ENCODE data around the gene DNAH17.
A peak's percentile ranks its signal among the peaks of the same experiment; 100 is the strongest.

Gene DNAH17

DNA sequence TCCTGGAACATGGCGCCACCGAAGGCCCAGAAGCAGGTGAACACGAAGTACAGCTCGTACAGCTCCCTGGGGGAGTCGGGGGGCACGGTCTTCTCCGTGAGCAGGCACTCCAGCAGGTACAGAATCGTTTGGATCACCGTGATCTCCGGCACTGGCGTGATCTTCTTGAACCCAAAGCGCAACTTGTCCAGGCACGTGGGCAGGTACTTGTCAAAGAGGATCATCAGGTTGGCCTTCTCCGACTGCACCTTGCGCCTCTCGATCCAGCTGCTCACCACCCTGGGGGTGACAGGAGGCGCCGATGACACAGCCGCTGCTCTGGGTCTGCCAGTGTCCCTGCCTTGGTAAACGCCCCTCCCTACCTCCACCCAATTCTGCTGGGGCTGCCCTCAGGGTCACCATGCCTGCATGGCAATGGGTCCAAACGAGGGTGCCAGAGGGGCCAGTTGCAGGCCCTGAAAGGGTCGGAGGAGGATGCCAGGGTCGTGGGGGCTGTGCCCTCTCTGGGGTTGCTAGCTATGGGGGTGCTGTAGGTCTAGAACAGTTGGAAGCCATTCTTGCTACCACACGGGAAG lies 90.9 kb downstream of the DNAH17 start:
- no peak overlapping the region for H3K27ac ChIP-seq
- DNase-seq (ENCODE audit: low read depth, low spot score): no peak

GRCh38 chr17:78485290-78486168 lies 91.7 kb downstream of the DNAH17 start:
- no peak overlapping the region for H3K27ac ChIP-seq
- DNase-seq (ENCODE audit: low read depth, low spot score): no peak

GRCh38 chr17:78484271-78485246 lies 92.6 kb downstream of the DNAH17 start:
- H3K27ac ChIP-seq: no peak overlapping the region
- DNase-seq (ENCODE audit: low read depth, low spot score): no peak

GRCh38 chr17:78479369-78479768 lies 97.8 kb downstream of the DNAH17 start:
- H3K27ac ChIP-seq: no peak overlapping the region
- no peak for DNase-seq (ENCODE audit: low read depth, low spot score)

- no peak for DNase-seq (ENCODE audit: low read depth, low spot score)
- no peak overlapping the region for H3K27ac ChIP-seq
These were observed 98.4 kb downstream of the DNAH17 start for GRCh38 chr17:78478757-78479297.

- DNase-seq (ENCODE audit: low read depth, low spot score): no peak
- H3K27ac ChIP-seq: no peak overlapping the region
These were observed 99.1 kb downstream of the DNAH17 start for GRCh38 chr17:78477913-78478756.

- peak; percentile 31 for DNase-seq (ENCODE audit: low read depth, low spot score)
- H3K27ac ChIP-seq: no peak overlapping the region
These were observed 100.2 kb downstream of the DNAH17 start for GRCh38 chr17:78476973-78477372.

GRCh38 chr17:78476149-78476548 lies 101.0 kb downstream of the DNAH17 start:
- no peak for DNase-seq (ENCODE audit: low read depth, low spot score)
- no peak overlapping the region for H3K27ac ChIP-seq

DNA sequence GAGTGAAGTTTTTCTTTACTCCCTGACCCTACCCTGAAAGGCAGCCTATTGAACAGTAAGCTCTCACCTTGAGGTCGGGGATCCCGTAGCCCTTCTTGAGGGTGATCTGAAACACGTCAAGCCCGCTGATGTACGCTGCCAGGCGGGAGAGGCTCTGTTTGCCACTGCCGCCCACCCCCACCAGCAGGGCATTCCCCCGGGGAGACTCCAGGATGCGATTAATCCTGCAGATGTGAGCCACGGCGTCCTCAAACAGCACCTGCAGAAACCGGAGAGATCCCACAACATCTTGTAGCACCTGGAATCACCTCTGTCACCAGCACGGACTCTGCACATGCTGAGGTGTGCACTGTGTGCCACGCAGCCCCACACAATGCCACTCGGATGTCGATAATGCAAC lies 102.0 kb downstream of the DNAH17 start:
- DNase-seq (ENCODE audit: low read depth, low spot score): no peak
- H3K27ac ChIP-seq: no peak overlapping the region

DNA sequence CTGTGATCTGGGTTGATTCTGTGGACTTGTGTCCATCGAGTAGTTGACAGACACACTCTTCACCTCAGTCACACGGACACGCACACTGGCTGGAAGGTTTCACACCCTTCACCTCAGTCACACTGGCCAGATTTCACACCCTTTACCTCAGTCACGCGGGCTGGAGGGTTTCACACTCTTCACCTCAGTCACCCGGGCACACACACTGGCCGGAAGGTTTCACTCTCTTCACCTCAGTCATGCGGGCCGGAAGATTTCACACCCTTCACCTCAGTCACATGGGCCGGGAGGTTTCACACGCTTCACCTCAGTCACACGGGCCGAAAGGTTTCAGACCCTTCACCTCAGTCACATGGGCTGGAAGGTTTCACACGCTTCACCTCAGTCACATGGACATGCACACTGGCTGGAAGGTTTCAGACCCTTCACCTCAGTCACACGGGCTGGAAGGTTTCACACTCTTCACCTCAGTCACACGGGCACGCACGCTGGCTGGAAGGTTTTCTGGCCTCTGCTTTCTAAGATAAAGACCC lies 102.5 kb downstream of the DNAH17 start:
- DNase-seq (ENCODE audit: low read depth, low spot score): no peak

GRCh38 chr17:78473951-78474613 lies 103.1 kb downstream of the DNAH17 start:
- no peak overlapping the region for H3K27ac ChIP-seq
- DNase-seq (ENCODE audit: low read depth, low spot score): no peak

More for the DNA sequence above, 102.5 kb downstream of the DNAH17 start:
- no peak overlapping the region for H3K27ac ChIP-seq

DNA sequence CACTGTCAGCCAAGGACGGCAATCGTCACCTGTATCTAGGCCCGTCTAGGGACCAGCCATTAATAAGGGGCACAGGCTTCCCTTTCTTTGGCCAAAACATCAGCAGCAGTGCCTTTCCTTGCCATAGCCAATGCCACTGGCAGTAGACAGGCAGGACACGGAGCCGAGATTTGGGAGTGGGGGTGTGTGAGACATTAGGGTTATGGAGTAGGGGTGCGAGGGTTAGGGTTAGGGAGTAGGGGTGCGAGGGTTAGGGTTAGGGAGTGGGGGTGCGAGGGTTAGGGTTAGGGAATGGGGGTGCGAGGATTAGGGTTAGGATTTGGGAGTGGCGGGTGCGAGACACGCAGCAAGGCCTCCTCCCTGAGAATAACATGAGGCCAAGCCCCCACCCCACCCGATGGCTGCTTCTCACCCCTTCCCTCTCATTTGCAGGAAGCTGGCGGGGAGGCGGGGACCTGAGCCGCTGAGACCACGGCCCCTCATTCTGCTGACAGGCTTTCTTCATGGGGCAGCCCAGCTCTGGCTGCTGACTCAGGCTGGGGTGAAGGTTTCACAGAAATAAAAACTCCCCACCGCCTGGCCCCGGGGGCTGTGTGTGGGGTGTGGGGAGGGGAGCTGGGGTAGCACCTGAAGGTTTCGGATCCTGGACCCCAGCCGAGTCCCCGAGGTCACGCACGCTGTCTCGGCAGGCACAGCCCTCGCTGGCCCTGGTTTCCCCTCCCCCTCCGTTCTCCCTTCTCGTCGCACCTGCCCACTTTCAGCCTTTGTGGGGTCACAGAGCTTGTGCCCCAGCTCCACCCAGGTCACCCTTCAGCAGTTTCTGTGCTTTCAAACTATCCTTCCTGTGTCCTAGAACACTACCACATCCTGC lies 104.9 kb downstream of the DNAH17 start:
- H3K27ac ChIP-seq: no peak overlapping the region
- DNase-seq (ENCODE audit: low read depth, low spot score): no peak

GRCh38 chr17:78471635-78472034 lies 105.6 kb downstream of the DNAH17 start:
- no peak overlapping the region for H3K27ac ChIP-seq
- DNase-seq (ENCODE audit: low read depth, low spot score): no peak

DNA sequence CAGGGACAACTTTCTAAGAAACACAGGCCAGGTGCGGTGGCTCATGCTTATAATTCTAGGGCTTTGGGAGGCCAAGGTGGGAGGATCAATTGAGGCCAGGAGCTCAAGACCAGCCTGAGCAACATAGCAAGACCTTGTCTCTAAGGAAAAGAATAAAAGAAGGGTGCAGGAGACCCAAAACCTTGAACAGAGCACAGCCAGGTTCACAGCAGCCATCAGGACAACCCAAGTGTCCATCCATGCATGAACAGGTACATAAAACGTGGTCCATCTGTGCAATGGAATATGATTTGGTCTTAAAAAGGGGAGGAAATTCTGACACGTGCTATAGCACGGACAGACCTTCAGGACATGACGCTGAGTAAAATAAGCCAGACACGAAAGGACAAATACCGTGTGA lies 107.8 kb downstream of the DNAH17 start:
- no peak for DNase-seq (ENCODE audit: low read depth, low spot score)
- H3K27ac ChIP-seq: no peak overlapping the region

DNA sequence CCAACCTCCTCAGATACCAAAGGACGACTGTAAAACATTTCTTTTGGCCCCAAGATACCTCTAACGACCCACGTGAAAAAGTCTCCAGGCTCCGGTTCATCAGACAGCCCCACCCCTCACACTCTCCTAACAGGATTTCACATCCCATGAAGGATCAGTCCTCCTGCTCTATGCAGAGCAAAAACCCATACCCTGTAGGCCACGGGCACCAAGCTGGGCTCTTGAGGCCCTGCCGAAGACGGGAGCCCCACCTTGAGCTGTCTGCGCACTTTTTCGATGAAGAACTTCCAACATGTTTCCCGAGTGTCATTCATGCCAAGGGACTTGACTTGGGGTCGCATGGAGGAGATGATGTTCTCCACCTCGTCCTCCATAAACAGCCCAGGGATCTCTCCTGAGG lies 108.8 kb downstream of the DNAH17 start:
- no peak overlapping the region for H3K27ac ChIP-seq
- DNase-seq (ENCODE audit: low read depth, low spot score): no peak

DNA sequence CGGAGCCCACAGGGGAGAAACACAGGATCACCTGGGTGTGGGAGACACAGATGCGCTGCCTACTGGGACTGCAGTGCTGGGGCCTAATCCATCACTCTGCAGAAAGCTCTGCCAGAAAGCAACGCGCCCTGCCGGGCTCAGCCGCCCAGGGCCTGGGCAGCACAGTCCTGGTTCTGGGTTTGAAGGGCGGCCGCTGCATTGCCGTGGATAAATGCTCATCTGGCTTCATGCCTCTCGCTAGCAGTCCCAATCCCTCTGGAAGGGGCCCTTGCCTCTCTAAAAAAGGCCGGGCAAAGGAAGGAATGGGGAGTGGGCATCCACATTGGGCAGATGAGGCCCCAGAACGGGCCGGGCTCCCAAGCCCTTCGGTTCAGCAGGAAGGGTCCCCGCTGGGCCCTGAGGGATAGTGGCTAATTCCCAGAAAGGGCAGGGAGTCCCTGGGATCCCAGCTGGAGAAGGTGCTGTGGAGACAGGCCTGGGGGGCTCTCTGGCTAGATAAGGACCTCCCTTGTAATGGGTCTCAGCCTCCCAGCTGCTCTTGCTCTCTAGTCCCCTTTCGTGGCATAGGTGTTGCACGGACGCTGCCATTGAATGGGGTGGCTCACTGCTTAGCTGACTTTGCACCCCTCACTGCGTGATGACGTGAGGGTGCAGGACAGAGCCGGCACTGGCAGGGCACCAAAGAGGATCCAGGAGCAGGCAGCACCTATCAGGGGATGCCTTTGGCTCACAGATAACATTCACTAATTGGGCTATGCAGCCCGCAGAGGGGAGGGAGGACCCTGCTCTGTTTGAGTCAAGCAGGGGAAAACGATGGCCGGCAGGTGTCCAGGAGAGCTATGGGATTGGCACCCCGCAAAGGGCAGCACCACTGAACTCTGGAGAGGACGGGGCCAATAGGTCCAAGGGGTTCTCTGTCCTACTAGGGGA lies 110.1 kb downstream of the DNAH17 start:
- no peak for DNase-seq (ENCODE audit: low read depth, low spot score)
- H3K27ac ChIP-seq: no peak overlapping the region

Measured in epithelial cell of prostate (primary cell).